WERI-Rb-1 (cell line): ENCODE measurements around the gene TSC22D1.

Experiments
- DNase-seq: peaks from one replicate; pipeline ENCODE4 v3.0.0-alpha.2; 2020
- H3K27ac ChIP-seq: fragments of 250-450 bp; sonication (Bioruptor Pico); 2 replicates; pipeline ENCODE4 v1.5.1; 2020; ENCODE audit warnings: mild to moderate bottlenecking, moderate library complexity
- H3K27me3 ChIP-seq: fragments of 250-450 bp; sonication (Bioruptor Pico); 2 replicates; pipeline ENCODE4 v1.5.1; 2021; ENCODE audit warnings: mild to moderate bottlenecking, low read depth, moderate library complexity; ENCODE audit not compliant: insufficient read depth, severe bottlenecking
- H3K36me3 ChIP-seq: fragments of 250-450 bp; sonication (Bioruptor Pico); 2 replicates; pipeline ENCODE4 v1.5.1; 2020; ENCODE audit warnings: mild to moderate bottlenecking, moderate library complexity
- H3K4me3 ChIP-seq: 2 replicates; pipeline ENCODE4 v1.5.1; 2011; ENCODE audit warnings: low read depth, mild to moderate bottlenecking, control low read depth, low read length
- H3K9me3 ChIP-seq: fragments of 250-450 bp; sonication (Bioruptor Pico); 2 replicates; pipeline ENCODE4 v1.5.1; 2021; ENCODE audit warnings: mild to moderate bottlenecking, moderate library complexity; ENCODE audit not compliant: severe bottlenecking
- CTCF ChIP-seq: IDR thresholded peaks from 2 replicates; pipeline ENCODE4 v1.5.1; 2011; ENCODE audit warnings: low read depth, mild to moderate bottlenecking, control low read depth, inconsistent platforms, low read length

Gene TSC22D1

GRCh38 chr13:44575741-44576350 lies at the start of gene TSC22D1:
Gene TSC22D1, minus strand, starts transcription at chr13:44576330. Its CDS starts 256 bp downstream, at chr13:44576074.
- no peak for TF ChIP-seq CTCF
- no peaks in the 10 kb centered on the region for H3K27me3 ChIP-seq
- peak; percentile 22 for DNase-seq
- peaks cover 13% of the 10 kb centered on the region for H3K36me3 ChIP-seq
- no peaks in the 10 kb centered on the region for H3K9me3 ChIP-seq
- peak within 1 kb of the TSS; percentile 80 for H3K4me3 ChIP-seq
- H3K27ac ChIP-seq = peak within 1 kb of the TSS; percentile 82

- Histone ChIP-seq H3K36me3 (no peaks in the 10 kb centered on the region), H3K9me3 (no peaks in the 10 kb centered on the region), H3K27me3 (no peaks in the 10 kb centered on the region), H3K27ac (no peak overlapping the region), H3K4me3 (no peak overlapping the region)
- no peak for TF ChIP-seq CTCF
- no peak for DNase-seq
These were observed 46.6 kb upstream of the TSC22D1 start for GRCh38 chr13:44622708-44623107.

GRCh38 chr13:44622261-44622660 lies 46.1 kb upstream of the TSC22D1 start:
- TF ChIP-seq CTCF = no peak
- no peak for DNase-seq
- H3K4me3 ChIP-seq = no peak overlapping the region
- no peaks in the 10 kb centered on the region for H3K36me3 ChIP-seq
- no peaks in the 10 kb centered on the region for H3K27me3 ChIP-seq
- H3K9me3 ChIP-seq = no peaks in the 10 kb centered on the region
- no peak overlapping the region for H3K27ac ChIP-seq

GRCh38 chr13:44620057-44620456 lies 43.9 kb upstream of the TSC22D1 start:
- Histone ChIP-seq H3K27me3 (no peaks in the 10 kb centered on the region), H3K9me3 (no peaks in the 10 kb centered on the region), H3K36me3 (no peaks in the 10 kb centered on the region), H3K27ac (no peak overlapping the region), H3K4me3 (no peak overlapping the region)
- DNase-seq = no peak
- no peak for TF ChIP-seq CTCF

- DNase-seq = no peak
- TF ChIP-seq CTCF = no peak
- Histone ChIP-seq H3K27me3 (no peaks in the 10 kb centered on the region), H3K4me3 (no peak overlapping the region), H3K9me3 (no peaks in the 10 kb centered on the region), H3K27ac (no peak overlapping the region), H3K36me3 (no peaks in the 10 kb centered on the region)
These were observed 43.5 kb upstream of the TSC22D1 start for GRCh38 chr13:44619651-44620050.

- TF ChIP-seq CTCF = no peak
- Histone ChIP-seq H3K36me3 (no peaks in the 10 kb centered on the region), H3K27me3 (no peaks in the 10 kb centered on the region), H3K27ac (no peak overlapping the region), H3K4me3 (no peak overlapping the region), H3K9me3 (no peaks in the 10 kb centered on the region)
- no peak for DNase-seq
These were observed 42.2 kb upstream of the TSC22D1 start for GRCh38 chr13:44618326-44618725.
